G401 (cell line): ENCODE results near the gene TGM6. TPM values are rescaled to one million over a fixed set of nuclear protein-coding genes. Genes with fewer than 3 reads are reported as not detected.
A peak's percentile ranks its signal among the peaks of the same experiment; 100 is the strongest.

Experiments used
- DNase-seq: peaks from one replicate; pipeline ENCODE4 v3.0.0-alpha.2; 2015; ENCODE audit warnings: low spot score
- in situ Hi-C: cut with HindIII; loops from 2 replicates; pipeline ENCODE4 v1.10.0; 2016; ENCODE audit warnings: low sequenced_read_pairs, mixed read lengths
- total RNA-seq: library from RNA; depleted of rRNA; stranded (reverse); fragments of >200 nt; shearing (Covaris generic); gene quantifications from 2 replicates; pipeline ENCODE4 v1.2.3, GENCODE V29; 2014

The TGM6 gene
- total RNA-seq, 1 experiment from 2014 or later = not detected

- DNase-seq = no peak
- in situ Hi-C loops = no loop called here
Measured at GRCh38 chr20:2429051-2429450, 48.4 kb downstream of the TGM6 start.

GRCh38 chr20:2430538-2430937 lies 49.8 kb downstream of the TGM6 start:
- in situ Hi-C loops = no loop called here
- no peak for DNase-seq

- in situ Hi-C loops = no loop called here
- no peak for DNase-seq
Measured at GRCh38 chr20:2431185-2431584, 50.5 kb downstream of the TGM6 start.

- no peak for DNase-seq
- in situ Hi-C loops = no loop called here
Measured at GRCh38 chr20:2446845-2447244, 66.1 kb downstream of the TGM6 start.

- in situ Hi-C loops = no loop called here
Measured at GRCh38 chr20:2449386-2449785, 68.7 kb downstream of the TGM6 start.

GRCh38 chr20:2451422-2451821 lies 70.7 kb downstream of the TGM6 start:
- DNase-seq = no peak
- in situ Hi-C loops = no loop called here

More at GRCh38 chr20:2449386-2449785, 68.7 kb downstream of the TGM6 start:
- no peak for DNase-seq

- in situ Hi-C loops = no loop called here
- DNase-seq = peak; percentile 72
Measured at GRCh38 chr20:2451939-2452732, 71.4 kb downstream of the TGM6 start.

GRCh38 chr20:2453792-2454191 lies 73.1 kb downstream of the TGM6 start:
- no peak for DNase-seq
- in situ Hi-C loops = no loop called here

- in situ Hi-C loops = no loop called here
- DNase-seq = no peak
Measured at GRCh38 chr20:2455771-2456497, 75.2 kb downstream of the TGM6 start.

- in situ Hi-C loops = no loop called here
- no peak for DNase-seq
Measured at GRCh38 chr20:2458919-2459499, 78.3 kb downstream of the TGM6 start.

- in situ Hi-C loops = no loop called here
- DNase-seq = no peak
Measured at GRCh38 chr20:2459981-2460751, 79.5 kb downstream of the TGM6 start.

GRCh38 chr20:2460752-2461424 lies 80.2 kb downstream of the TGM6 start:
- DNase-seq = no peak
- in situ Hi-C loops = no loop called here

- in situ Hi-C loops = no loop called here
- no peak for DNase-seq
Measured at GRCh38 chr20:2462484-2462883, 81.8 kb downstream of the TGM6 start.

GRCh38 chr20:2463616-2464365 lies 83.1 kb downstream of the TGM6 start:
- in situ Hi-C loops = no loop called here
- DNase-seq = no peak

- no peak for DNase-seq
- in situ Hi-C loops = no loop called here
Measured at GRCh38 chr20:2465100-2465499, 84.4 kb downstream of the TGM6 start.

- in situ Hi-C loops = no loop called here
Measured at GRCh38 chr20:2467412-2467811, 86.7 kb downstream of the TGM6 start.

GRCh38 chr20:2468581-2469407 lies 88.1 kb downstream of the TGM6 start:
- DNase-seq = no peak
- in situ Hi-C loops = no loop called here

More at GRCh38 chr20:2467412-2467811, 86.7 kb downstream of the TGM6 start:
- DNase-seq = no peak
